Measurements from ENCODE around the gene FAM43A. TPM values are rescaled to one million over a fixed set of nuclear protein-coding genes. Genes with fewer than 3 reads are reported as not detected.

FAM43A gene
- total RNA-seq = 1 to 10 TPM; 3.3 to 3.9 TPM

- Mint-ChIP-seq H3K27ac (peak within 1 kb of the TSS; percentile 72), H3K4me3 (peak within 1 kb of the TSS; percentile 80), H3K9me3 (no peaks in the 10 kb centered on the region), H3K27me3 (peaks cover 17% of the 10 kb centered on the region), H3K36me3 (ENCODE audit: low read depth) (no peaks in the 10 kb centered on the region), H3K4me1 (ENCODE audit: low read depth) (peaks cover 52% of the 10 kb centered on the region)
- no peak for TF ChIP-seq CTCF (IDR thresholded peaks at IDR 0.05)
- POLR2A ChIA-PET = interaction anchor here (1.0 to 3.1 kb wide), 6 partner anchors 10 to 847 kb away, joined by 3 to 28 read pairs (median 4); partner anchors contain the start of genes LSG1 and TMEM44
- CTCF ChIA-PET = interaction anchor here (0.6 to 8.8 kb wide), 7 partner anchors 13 to 584 kb away, joined by 3 to 199 read pairs (median 8); partner anchors contain the start of gene LSG1
- intact Hi-C loops (cut with micrococcal nuclease) = no loop called here
- DNase-seq = peak; percentile 81
- ATAC-seq = peak; percentile 57
These were observed at the start of gene FAM43A for GRCh38 chr3:194685718-194686413. Gene FAM43A, plus strand, starts transcription at chr3:194685883. Its CDS starts 944 bp downstream, at chr3:194686827.

GRCh38 chr3:194637066-194637465 is 48.6 kb upstream of the FAM43A start:
- no peak for TF ChIP-seq CTCF (IDR thresholded peaks at IDR 0.05)
- H3K27ac Mint-ChIP-seq = no peak overlapping the region
- H3K27me3 Mint-ChIP-seq = no peaks in the 10 kb centered on the region
- no peak overlapping the region for H3K4me3 Mint-ChIP-seq
- no peak for ATAC-seq
- H3K9me3 Mint-ChIP-seq = no peaks in the 10 kb centered on the region
- H3K36me3 Mint-ChIP-seq (ENCODE audit: low read depth) = peaks cover 13% of the 10 kb centered on the region
- intact Hi-C loops (cut with micrococcal nuclease) = no loop called here
- ChIA-PET CTCF (interaction anchor here (0.9 to 1.1 kb wide), 2 partner anchors 34 to 62 kb away, joined by 3 to 4 read pairs; no protein-coding TSS in a partner anchor), POLR2A (interaction anchor here (0.6 kb wide), 2 partner anchors 32 to 869 kb away, joined by 3 read pairs; no protein-coding TSS in a partner anchor)
- peaks cover 10% of the 10 kb centered on the region for H3K4me1 Mint-ChIP-seq (ENCODE audit: low read depth)
- no peak for DNase-seq

- ChIA-PET POLR2A (interaction anchor here (0.6 kb wide), 1 partner anchor 31 kb away, joined by 3 read pairs; no protein-coding TSS in a partner anchor), CTCF (interaction anchor here (1.1 to 1.6 kb wide), 2 partner anchors 11 to 33 kb away, joined by 4 read pairs; no protein-coding TSS in a partner anchor)
- Mint-ChIP-seq H3K27me3 (no peaks in the 10 kb centered on the region), H3K4me1 (ENCODE audit: low read depth) (peaks cover 10% of the 10 kb centered on the region), H3K36me3 (ENCODE audit: low read depth) (peaks cover 16% of the 10 kb centered on the region), H3K9me3 (no peaks in the 10 kb centered on the region), H3K27ac (no peak overlapping the region), H3K4me3 (no peak overlapping the region)
- TF ChIP-seq CTCF (IDR thresholded peaks at IDR 0.05) = no peak
- intact Hi-C loops (cut with micrococcal nuclease) = no loop called here
- no peak for ATAC-seq
- no peak for DNase-seq
These were observed 47.9 kb upstream of the FAM43A start for GRCh38 chr3:194637541-194638400.

- H3K4me3 Mint-ChIP-seq = no peak overlapping the region
- no peak for DNase-seq
- H3K27ac Mint-ChIP-seq = no peak overlapping the region
- H3K36me3 Mint-ChIP-seq (ENCODE audit: low read depth) = peaks cover 26% of the 10 kb centered on the region
- no peak for TF ChIP-seq CTCF (IDR thresholded peaks at IDR 0.05)
- intact Hi-C loops (cut with micrococcal nuclease) = no loop called here
- H3K4me1 Mint-ChIP-seq (ENCODE audit: low read depth) = peaks cover 6% of the 10 kb centered on the region
- no peaks in the 10 kb centered on the region for H3K27me3 Mint-ChIP-seq
- POLR2A ChIA-PET = interaction anchor here (2.0 kb wide), 1 partner anchor 15 kb away, joined by 6 read pairs; no protein-coding TSS in a partner anchor
- H3K9me3 Mint-ChIP-seq = no peaks in the 10 kb centered on the region
- CTCF ChIA-PET = interaction anchor here (0.8 to 1.6 kb wide), 3 partner anchors 9 to 167 kb away, joined by 3 to 4 read pairs (median 4); no protein-coding TSS in a partner anchor
- ATAC-seq = no peak
These were observed 46.6 kb upstream of the FAM43A start for GRCh38 chr3:194638991-194639605.
